SU-DHL-6 (cell line): ENCODE data around the gene ADAD2.

Experiments used
- H2AFZ ChIP-seq: fragments of 200-600 bp; sonication (generic); 2 replicates; pipeline ENCODE4 v1.6.1; 2014; ENCODE audit warnings: low read depth, mild to moderate bottlenecking, moderate library complexity, mixed read lengths, antibody characterized with exemption, low read length; ENCODE audit not compliant: severe bottlenecking
- H3F3A ChIP-seq: fragments of 200-600 bp; shearing (Covaris generic); 2 replicates; pipeline ENCODE4 v1.6.0; 2016; ENCODE audit warnings: antibody characterized with exemption, mild to moderate bottlenecking; ENCODE audit not compliant: insufficient read depth
- H3K27ac ChIP-seq: fragments of 200-600 bp; sonication (generic); 2 replicates; pipeline ENCODE4 v1.5.1; 2016; ENCODE audit warnings: low read depth, mild to moderate bottlenecking, low read length, moderate library complexity, mixed read lengths
- H3K27me3 ChIP-seq: fragments of 200-600 bp; sonication (generic), shearing (Covaris generic); 2 replicates; pipeline ENCODE4 v1.6.0; 2014; ENCODE audit warnings: mild to moderate bottlenecking, low read length
- H3K36me3 ChIP-seq: fragments of 200-600 bp; sonication (generic); 2 replicates; pipeline ENCODE4 v1.6.1; 2014; ENCODE audit warnings: mild to moderate bottlenecking, low read length, mixed read lengths
- H3K4me2 ChIP-seq: fragments of 300-600, 200-600 bp; shearing (Covaris generic), sonication (generic); 2 replicates; pipeline ENCODE4 v1.6.0; 2014; ENCODE audit warnings: low read length, low read depth, mild to moderate bottlenecking; ENCODE audit not compliant: poor library complexity, severe bottlenecking
- H3K4me3 ChIP-seq: fragments of 200-600 bp; sonication (generic); 2 replicates; pipeline ENCODE4 v1.5.1; 2014; ENCODE audit warnings: antibody characterized with exemption, low read length, mild to moderate bottlenecking, mixed read lengths; ENCODE audit not compliant: insufficient read depth, poor library complexity, severe bottlenecking
- H3K79me2 ChIP-seq: fragments of 200-600 bp; sonication (generic); 2 replicates; pipeline ENCODE4 v1.6.1; 2014; ENCODE audit warnings: mild to moderate bottlenecking, low read length, moderate library complexity; ENCODE audit not compliant: insufficient read depth
- H3K9ac ChIP-seq: fragments of 200-600 bp; sonication (generic); 2 replicates; pipeline ENCODE4 v1.7.0; 2014; ENCODE audit warnings: mild to moderate bottlenecking, low read length
- H3K9me2 ChIP-seq: fragments of 200-600 bp; sonication (generic); replicated peaks from 2 replicates; pipeline ENCODE4 v1.6.1; 2014; ENCODE audit warnings: low read length; ENCODE audit not compliant: insufficient read depth
- H3K9me3 ChIP-seq: fragments of 200-600 bp; sonication (generic); 2 replicates; pipeline ENCODE4 v1.6.1; 2014; ENCODE audit warnings: low read length, mixed read lengths; ENCODE audit not compliant: insufficient read depth
- H4K20me1 ChIP-seq: fragments of 200-600 bp; sonication (generic); 2 replicates; pipeline ENCODE4 v1.6.1; 2014; ENCODE audit warnings: low read depth, mild to moderate bottlenecking, antibody characterized with exemption, low read length, moderate library complexity, mixed read lengths
- EZH2phosphoT487 ChIP-seq: fragments of 200-600 bp; sonication (generic), shearing (Covaris generic); conservative IDR thresholded peaks from 2 replicates; pipeline ENCODE4 v1.6.1; 2018; ENCODE audit warnings: mild to moderate bottlenecking, antibody characterized with exemption, low read length, moderate library complexity, mixed read lengths
- TF ChIP-seq, protein P1 (sequence below): fragments of 200-600 bp; sonication (generic); IDR thresholded peaks from one replicate; pipeline ENCODE4 v1.5.1; 2017; ENCODE audit warnings: antibody characterized with exemption, mild to moderate bottlenecking, low read length, moderate library complexity; ENCODE audit not compliant: insufficient read depth, poor library complexity, severe bottlenecking

Gene ADAD2

GRCh38 chr16:84190731-84191388 lies at the start of gene ADAD2:
ADAD2 (plus strand) TSS chr16:84191157; CDS start chr16:84191231, 74 bp downstream.
- H3K9me3 ChIP-seq, result no peaks in the 10 kb centered on the region
- H3F3A ChIP-seq, result no peaks in the 10 kb centered on the region
- no peaks in the 10 kb centered on the region for H3K36me3 ChIP-seq
- no peak within 1 kb of the TSS for H3K4me3 ChIP-seq
- no peak within 1 kb of the TSS for H3K27ac ChIP-seq
- no peak within 1 kb of the TSS for H2AFZ ChIP-seq
- H3K27me3 ChIP-seq, result no peaks in the 10 kb centered on the region
- H3K9ac ChIP-seq, result no peak within 1 kb of the TSS
- H3K4me2 ChIP-seq, result no peak within 1 kb of the TSS
- H3K79me2 ChIP-seq, result peaks cover 9% of the 10 kb centered on the region
- no peaks in the 10 kb centered on the region for H4K20me1 ChIP-seq
- no peaks in the 10 kb centered on the region for H3K9me2 ChIP-seq
- TF ChIP-seq, protein P1, sequence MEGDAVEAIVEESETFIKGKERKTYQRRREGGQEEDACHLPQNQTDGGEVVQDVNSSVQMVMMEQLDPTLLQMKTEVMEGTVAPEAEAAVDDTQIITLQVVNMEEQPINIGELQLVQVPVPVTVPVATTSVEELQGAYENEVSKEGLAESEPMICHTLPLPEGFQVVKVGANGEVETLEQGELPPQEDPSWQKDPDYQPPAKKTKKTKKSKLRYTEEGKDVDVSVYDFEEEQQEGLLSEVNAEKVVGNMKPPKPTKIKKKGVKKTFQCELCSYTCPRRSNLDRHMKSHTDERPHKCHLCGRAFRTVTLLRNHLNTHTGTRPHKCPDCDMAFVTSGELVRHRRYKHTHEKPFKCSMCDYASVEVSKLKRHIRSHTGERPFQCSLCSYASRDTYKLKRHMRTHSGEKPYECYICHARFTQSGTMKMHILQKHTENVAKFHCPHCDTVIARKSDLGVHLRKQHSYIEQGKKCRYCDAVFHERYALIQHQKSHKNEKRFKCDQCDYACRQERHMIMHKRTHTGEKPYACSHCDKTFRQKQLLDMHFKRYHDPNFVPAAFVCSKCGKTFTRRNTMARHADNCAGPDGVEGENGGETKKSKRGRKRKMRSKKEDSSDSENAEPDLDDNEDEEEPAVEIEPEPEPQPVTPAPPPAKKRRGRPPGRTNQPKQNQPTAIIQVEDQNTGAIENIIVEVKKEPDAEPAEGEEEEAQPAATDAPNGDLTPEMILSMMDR, result no peak
- no peak for TF ChIP-seq EZH2phosphoT487

GRCh38 chr16:84143081-84143480 lies 47.9 kb upstream of the ADAD2 start:
- Histone ChIP-seq H3K27ac (no peak overlapping the region), H3K4me2 (no peak overlapping the region), H3K79me2 (peaks cover 22% of the 10 kb centered on the region; the same call in 1 of the 2 replicates), H3K9me2 (no peaks in the 10 kb centered on the region), H3F3A (peaks cover 5% of the 10 kb centered on the region; the same call in 1 of the 2 replicates), H3K4me3 (no peak overlapping the region), H3K9ac (no peak overlapping the region), H3K36me3 (no peaks in the 10 kb centered on the region), H2AFZ (no peak overlapping the region), H4K20me1 (no peaks in the 10 kb centered on the region), H3K27me3 (no peaks in the 10 kb centered on the region), H3K9me3 (no peaks in the 10 kb centered on the region)
- no peak for TF ChIP-seq EZH2phosphoT487
- TF ChIP-seq, protein P1, result no peak

- peaks cover 22% of the 10 kb centered on the region; the same call in 1 of the 2 replicates for H3K79me2 ChIP-seq
- H3K4me2 ChIP-seq, result peak overlapping the region; percentile 85
- peak overlapping the region; percentile 80 for H3K9ac ChIP-seq
- peak overlapping the region; percentile 69 for H3K4me3 ChIP-seq
- H2AFZ ChIP-seq, result no peak overlapping the region
- no peaks in the 10 kb centered on the region for H3K9me3 ChIP-seq
- H3K27me3 ChIP-seq, result no peaks in the 10 kb centered on the region
- H4K20me1 ChIP-seq, result no peaks in the 10 kb centered on the region
- H3F3A ChIP-seq, result peaks cover 5% of the 10 kb centered on the region; the same call in 1 of the 2 replicates
- H3K36me3 ChIP-seq, result no peaks in the 10 kb centered on the region
- H3K27ac ChIP-seq, result no peak overlapping the region
- H3K9me2 ChIP-seq, result no peaks in the 10 kb centered on the region
- TF ChIP-seq, protein P1, result no peak
- no peak for TF ChIP-seq EZH2phosphoT487
Measured at GRCh38 chr16:84143784-84144199, 47.2 kb upstream of the ADAD2 start.
